GM23338 (cell line): Measurements from ENCODE around the gene MAT2A. TPM values are rescaled to one million over a fixed set of nuclear protein-coding genes. Genes with fewer than 3 reads are reported as not detected.
A peak's percentile ranks its signal among the peaks of the same experiment; 100 is the strongest.

Experiments used
- ATAC-seq: fragments of 200-7000 bp; cut with Tn5 transposase; 3 replicates; pipeline ENCODE4 v1.9.1; 2020
- DNase-seq: peaks from one replicate; pipeline ENCODE4 v3.0.0-alpha.2; 2015; ENCODE audit warnings: low spot score
- H2AFZ ChIP-seq: fragments of 200-600 bp; sonication (generic); 2 replicates; pipeline ENCODE4 v1.8.0; 2016; ENCODE audit warnings: antibody characterized with exemption, mild to moderate bottlenecking, moderate library complexity
- H3F3A ChIP-seq: fragments of 200-600 bp; sonication (generic); replicated peaks from 2 replicates; pipeline ENCODE4 v1.8.0; 2017; ENCODE audit warnings: antibody characterized with exemption, mixed run types, low read depth
- H3K27ac ChIP-seq: fragments of 200-600 bp; sonication (generic); 2 replicates; pipeline ENCODE4 v1.6.1; 2016; ENCODE audit warnings: low read depth
- H3K27me3 ChIP-seq: fragments of 200-600 bp; sonication (generic); 2 replicates; pipeline ENCODE4 v1.8.0; 2016; ENCODE audit warnings: mild to moderate bottlenecking, mixed run types, moderate library complexity; ENCODE audit not compliant: insufficient read depth
- H3K36me3 ChIP-seq: fragments of 200-600 bp; sonication (generic); 2 replicates; pipeline ENCODE4 v1.8.0; 2016; ENCODE audit warnings: mild to moderate bottlenecking; ENCODE audit not compliant: insufficient read depth
- H3K4me1 ChIP-seq: fragments of 200-600 bp; sonication (generic); 2 replicates; pipeline ENCODE4 v1.8.0; 2016; ENCODE audit warnings: mild to moderate bottlenecking, moderate library complexity; ENCODE audit not compliant: insufficient read depth
- H3K4me2 ChIP-seq: fragments of 200-600 bp; sonication (generic); 2 replicates; pipeline ENCODE4 v1.7.1; 2017; ENCODE audit warnings: mixed run types
- H3K4me3 ChIP-seq: fragments of 200-600 bp; sonication (generic); 2 replicates; pipeline ENCODE4 v1.6.1; 2016; ENCODE audit warnings: mixed run types
- H3K79me2 ChIP-seq: fragments of 200-600 bp; sonication (generic); replicated peaks from 2 replicates; pipeline ENCODE4 v1.8.0; 2017; ENCODE audit warnings: mild to moderate bottlenecking; ENCODE audit not compliant: insufficient read depth
- H3K9me2 ChIP-seq: fragments of 200-600 bp; sonication (generic); 2 replicates; pipeline ENCODE4 v1.8.0; 2017; ENCODE audit not compliant: insufficient read depth
- H4K20me1 ChIP-seq: fragments of 200-600 bp; sonication (generic); replicated peaks from 2 replicates; pipeline ENCODE4 v1.8.0; 2017; ENCODE audit warnings: mild to moderate bottlenecking; ENCODE audit not compliant: insufficient read depth
- H3K27ac Mint-ChIP-seq: 2 replicates; pipeline ENCODE4 v1.8.0; 2020; ENCODE audit warnings: inconsistent platforms, mild to moderate bottlenecking, moderate library complexity, mixed read lengths
- H3K27me3 Mint-ChIP-seq: 3 replicates; pipeline ENCODE4 v1.8.0; 2022; ENCODE audit warnings: low read depth, mild to moderate bottlenecking, moderate library complexity, mixed read lengths, inconsistent platforms; ENCODE audit not compliant: insufficient read depth, poor library complexity
- H3K36me3 Mint-ChIP-seq: 3 replicates; pipeline ENCODE4 v1.8.0; 2021; ENCODE audit warnings: low read depth, mild to moderate bottlenecking, inconsistent platforms, moderate library complexity, mixed read lengths
- H3K4me1 Mint-ChIP-seq: 3 replicates; pipeline ENCODE4 v1.8.0; 2020; ENCODE audit warnings: mild to moderate bottlenecking, inconsistent platforms, mixed read lengths
- H3K4me3 Mint-ChIP-seq: 3 replicates; pipeline ENCODE4 v1.8.0; 2021; ENCODE audit warnings: moderate library complexity, mild to moderate bottlenecking, inconsistent platforms, mixed read lengths
- H3K9me3 Mint-ChIP-seq: 3 replicates; pipeline ENCODE4 v1.8.0; 2020; ENCODE audit warnings: moderate library complexity, mild to moderate bottlenecking, inconsistent platforms, mixed read lengths
- CREB1 ChIP-seq: fragments of 250-450 bp; sonication (Bioruptor Pico); IDR thresholded peaks from 2 replicates; pipeline ENCODE4 v1.5.0; 2020; ENCODE audit warnings: low read depth, mild to moderate bottlenecking, moderate library complexity
- CTCF ChIP-seq, 2 experiments: fragments of 200-600 bp in 1 of 2; sonication (generic) in 1 of 2; conservative IDR thresholded peaks; 2 replicates each; pipeline versions ENCODE4 v1.5.1 to v1.6.1; 2016 to 2017; ENCODE audit warnings: antibody characterized with exemption in 2 of 2, low read depth in 2 of 2, mild to moderate bottlenecking in 2 of 2, moderate library complexity in 1 of 2
- EZH2 ChIP-seq: fragments of 200-600 bp; sonication (generic); IDR thresholded peaks from one replicate; pipeline ENCODE4 v1.8.0; 2017; ENCODE audit warnings: antibody characterized with exemption, mild to moderate bottlenecking, low read depth; ENCODE audit not compliant: unreplicated experiment
- EZH2phosphoT487 ChIP-seq: fragments of 200-600 bp; sonication (generic); IDR thresholded peaks from one replicate; pipeline ENCODE4 v1.8.1; 2018; ENCODE audit warnings: antibody characterized with exemption; ENCODE audit not compliant: unreplicated experiment
- NANOG ChIP-seq: IDR thresholded peaks from 2 replicates; pipeline ENCODE4 v1.6.1; 2016; ENCODE audit warnings: antibody characterized with exemption, borderline replicate concordance
- POLR2AphosphoS5 ChIP-seq: IDR thresholded peaks from 2 replicates; pipeline ENCODE4 v1.6.1; 2016; ENCODE audit warnings: antibody characterized with exemption, low read depth
- REST ChIP-seq: IDR thresholded peaks from one replicate; pipeline ENCODE4 v1.6.1; 2018; ENCODE audit warnings: antibody characterized with exemption; ENCODE audit not compliant: unreplicated experiment
- STAT1 ChIP-seq: IDR thresholded peaks from one replicate; pipeline ENCODE4 v1.6.1; 2016; ENCODE audit warnings: antibody characterized with exemption; ENCODE audit not compliant: unreplicated experiment
- ZNF114 ChIP-seq: fragments of 250-450 bp; sonication (Bioruptor Pico); IDR thresholded peaks from 2 replicates; pipeline ENCODE4 v1.5.0; 2020; ENCODE audit warnings: mild to moderate bottlenecking, moderate library complexity
- ZNF331 ChIP-seq: fragments of 250-450 bp; sonication (Bioruptor Pico); IDR thresholded peaks from 2 replicates; pipeline ENCODE4 v1.5.0; 2020; ENCODE audit warnings: low read depth, mild to moderate bottlenecking, moderate library complexity
- ZNF462 ChIP-seq: fragments of 250-450 bp; sonication (Bioruptor Pico); IDR thresholded peaks from 2 replicates; pipeline ENCODE4 v1.5.0; 2020; ENCODE audit warnings: mild to moderate bottlenecking, moderate library complexity
- polyA plus RNA-seq: library from polyadenylated mRNA; unstranded; fragments of >200 nt; fragmentation: Nextera tagmentation; extraction: Ambion mirVana; gene quantifications from 2 replicates; pipeline ENCODE4 v1.2.1, GENCODE V29; 2016
- total RNA-seq: library from RNA; depleted of rRNA; stranded (reverse); fragments of >200 nt; shearing (Covaris generic); gene quantifications from 2 replicates; pipeline ENCODE4 v1.2.3, GENCODE V29; 2014
- TF ChIP-seq, protein P1 (sequence below): IDR thresholded peaks from 2 replicates; pipeline ENCODE4 v1.6.1; 2016; ENCODE audit warnings: antibody characterized with exemption

MAT2A gene
- total and polyA plus RNA-seq, 2 experiments from 2014 or later, result 105 to 232 TPM

DNA sequence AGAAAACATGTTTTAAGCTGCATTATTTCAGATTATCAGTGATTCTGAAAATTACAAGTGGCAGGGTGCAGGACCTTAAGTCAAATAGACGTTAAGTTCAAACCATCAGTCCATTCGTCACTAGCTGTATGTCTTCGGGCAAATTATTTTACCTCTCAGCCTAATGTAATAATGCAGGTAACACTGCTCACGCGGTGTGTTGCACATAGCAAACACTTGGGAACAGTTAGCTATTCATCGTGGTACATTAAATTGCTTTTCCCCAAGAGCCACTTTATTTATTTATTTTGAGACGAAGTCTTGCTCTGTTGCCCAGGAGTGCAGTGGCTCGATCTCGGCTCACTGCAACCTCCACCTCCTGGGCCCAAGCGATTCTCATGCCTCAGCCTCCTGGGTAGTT lies 10.1 kb downstream of the MAT2A start (continued):
- TF ChIP-seq STAT1 (no peak), ZNF331 (CRISPR knock-in tag) (no peak), POLR2AphosphoS5 (no peak)

GRCh38 chr2:85549826-85550225 lies 10.9 kb downstream of the MAT2A start:
- no peak for ATAC-seq
- H3K4me3 Mint-ChIP-seq, result no peak overlapping the region
- no peak overlapping the region for H3K4me2 ChIP-seq

More at GRCh38 chr2:85549826-85550225, 10.9 kb downstream of the MAT2A start:
- Histone ChIP-seq H3K79me2 (no peaks in the 10 kb centered on the region), H3K4me3 (no peak overlapping the region), H2AFZ (no peak overlapping the region), H3K27ac (no peak overlapping the region), H3K27me3 (no peaks in the 10 kb centered on the region), H3K9me2 (no peaks in the 10 kb centered on the region), H3K36me3 (peaks cover 37% of the 10 kb centered on the region), H3F3A (peaks cover 27% of the 10 kb centered on the region), H3K4me1 (no peaks in the 10 kb centered on the region), H4K20me1 (no peaks in the 10 kb centered on the region)
- Mint-ChIP-seq H3K4me1 (peaks cover 8% of the 10 kb centered on the region; the same call in 2 of the 3 replicates), H3K9me3 (no peaks in the 10 kb centered on the region; the same call in 2 of the 3 replicates), H3K27ac (no peak overlapping the region), H3K36me3 (peaks cover 77% of the 10 kb centered on the region), H3K27me3 (peaks cover 18% of the 10 kb centered on the region)
- DNase-seq, result peak; percentile 44
- TF ChIP-seq EZH2 (no peak), CTCF (conservative IDR thresholded peaks at IDR 0.05; ENCODE audit: low read depth in 2 of 2) (no peak), ZNF114 (CRISPR knock-in tag) (no peak), POLR2AphosphoS5 (no peak), STAT1 (no peak), EZH2phosphoT487 (no peak), NANOG (no peak), CREB1 (CRISPR knock-in tag) (no peak), ZNF331 (CRISPR knock-in tag) (no peak), REST (no peak), ZNF462 (CRISPR knock-in tag) (no peak)
- TF ChIP-seq, protein P1, sequence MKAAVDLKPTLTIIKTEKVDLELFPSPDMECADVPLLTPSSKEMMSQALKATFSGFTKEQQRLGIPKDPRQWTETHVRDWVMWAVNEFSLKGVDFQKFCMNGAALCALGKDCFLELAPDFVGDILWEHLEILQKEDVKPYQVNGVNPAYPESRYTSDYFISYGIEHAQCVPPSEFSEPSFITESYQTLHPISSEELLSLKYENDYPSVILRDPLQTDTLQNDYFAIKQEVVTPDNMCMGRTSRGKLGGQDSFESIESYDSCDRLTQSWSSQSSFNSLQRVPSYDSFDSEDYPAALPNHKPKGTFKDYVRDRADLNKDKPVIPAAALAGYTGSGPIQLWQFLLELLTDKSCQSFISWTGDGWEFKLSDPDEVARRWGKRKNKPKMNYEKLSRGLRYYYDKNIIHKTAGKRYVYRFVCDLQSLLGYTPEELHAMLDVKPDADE, result no peak
